ENCODE measurements around the gene SLC1A2.

The SLC1A2 gene

DNA sequence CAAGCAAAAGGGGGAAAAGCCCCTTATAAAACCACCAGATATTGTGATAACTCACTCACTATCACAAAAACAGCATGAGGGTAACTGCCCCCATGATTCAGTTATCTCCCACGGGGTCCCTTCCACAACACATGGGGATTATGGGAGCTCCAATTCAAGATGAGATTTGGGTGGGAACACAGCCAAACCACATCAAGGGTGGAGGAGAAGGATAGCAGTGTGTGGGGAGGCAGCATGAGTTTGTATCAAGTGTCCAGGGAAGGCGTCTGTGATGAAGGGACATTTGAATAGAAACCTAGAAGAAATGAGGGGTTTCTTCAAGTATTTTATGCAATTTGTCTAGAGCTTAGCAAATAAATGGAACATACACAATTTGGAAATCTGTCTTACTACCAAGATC is 98.2 kb downstream of the SLC1A2 start:
- Mint-ChIP-seq H3K27ac (peak overlapping the region in 1 of 2 donors; percentile 64), H3K27me3 (no peaks in the 10 kb centered on the region), H3K9me3 (peaks cover 0 to 6% of the 10 kb centered on the region in 2 donors), H3K4me3 (no peak overlapping the region), H3K4me1 (peaks cover 16% of the 10 kb centered on the region)
- ATAC-seq = no peak
- DNase-seq = no peak

GRCh38 chr11:35318977-35319925 is 100.1 kb downstream of the SLC1A2 start:
- ATAC-seq (peak; percentile 68), DNase-seq (no peak)
- Mint-ChIP-seq H3K4me1 (peaks cover 16% of the 10 kb centered on the region), H3K27me3 (no peaks in the 10 kb centered on the region), H3K9me3 (peaks cover 0 to 6% of the 10 kb centered on the region in 2 donors), H3K4me3 (no peak overlapping the region), H3K27ac (peak overlapping the region; percentile 28 to 92)

GRCh38 chr11:35318309-35318708 is 101.0 kb downstream of the SLC1A2 start:
- no peak for DNase-seq
- no peak for ATAC-seq
- Mint-ChIP-seq H3K4me1 (peaks cover 16% of the 10 kb centered on the region), H3K27me3 (no peaks in the 10 kb centered on the region), H3K4me3 (no peak overlapping the region), H3K27ac (no peak overlapping the region), H3K9me3 (peaks cover 0 to 6% of the 10 kb centered on the region in 2 donors)

GRCh38 chr11:35317253-35317652 is 102.1 kb downstream of the SLC1A2 start:
- no peaks in the 10 kb centered on the region for H3K27me3 Mint-ChIP-seq
- DNase-seq (no peak), ATAC-seq (no peak)
- no peak overlapping the region for H3K27ac Mint-ChIP-seq
- H3K4me3 Mint-ChIP-seq = no peak overlapping the region
- peaks cover 16% of the 10 kb centered on the region for H3K4me1 Mint-ChIP-seq
- peaks cover 0 to 6% of the 10 kb centered on the region in 2 donors for H3K9me3 Mint-ChIP-seq

DNA sequence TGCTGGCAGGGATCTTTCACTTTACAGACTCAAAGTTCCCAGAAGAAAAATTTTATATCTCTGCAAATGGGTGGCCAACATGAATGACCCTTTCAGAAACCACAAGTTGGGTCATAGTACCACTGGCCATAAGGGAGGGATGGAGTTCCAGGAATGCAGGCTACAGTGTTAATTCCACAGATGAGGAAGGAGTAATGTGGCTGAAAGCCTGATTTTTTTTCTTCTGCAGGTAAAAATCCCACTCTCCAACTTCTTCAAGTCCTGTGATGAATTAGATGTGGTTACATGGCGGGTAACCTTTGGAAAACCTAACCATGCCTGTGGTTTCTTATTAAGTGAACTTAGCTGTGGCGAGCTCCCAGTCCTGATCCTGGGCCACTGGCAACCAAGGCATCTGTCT is 103.2 kb downstream of the SLC1A2 start:
- DNase-seq (no peak), ATAC-seq (no peak)
- Mint-ChIP-seq H3K9me3 (peaks cover 0 to 6% of the 10 kb centered on the region in 2 donors), H3K4me1 (peaks cover 15% of the 10 kb centered on the region), H3K4me3 (no peak overlapping the region), H3K27ac (no peak overlapping the region), H3K27me3 (no peaks in the 10 kb centered on the region)

- ATAC-seq = no peak
- no peak overlapping the region for H3K27ac Mint-ChIP-seq
These were observed 105.6 kb downstream of the SLC1A2 start for GRCh38 chr11:35313760-35314153.

DNA sequence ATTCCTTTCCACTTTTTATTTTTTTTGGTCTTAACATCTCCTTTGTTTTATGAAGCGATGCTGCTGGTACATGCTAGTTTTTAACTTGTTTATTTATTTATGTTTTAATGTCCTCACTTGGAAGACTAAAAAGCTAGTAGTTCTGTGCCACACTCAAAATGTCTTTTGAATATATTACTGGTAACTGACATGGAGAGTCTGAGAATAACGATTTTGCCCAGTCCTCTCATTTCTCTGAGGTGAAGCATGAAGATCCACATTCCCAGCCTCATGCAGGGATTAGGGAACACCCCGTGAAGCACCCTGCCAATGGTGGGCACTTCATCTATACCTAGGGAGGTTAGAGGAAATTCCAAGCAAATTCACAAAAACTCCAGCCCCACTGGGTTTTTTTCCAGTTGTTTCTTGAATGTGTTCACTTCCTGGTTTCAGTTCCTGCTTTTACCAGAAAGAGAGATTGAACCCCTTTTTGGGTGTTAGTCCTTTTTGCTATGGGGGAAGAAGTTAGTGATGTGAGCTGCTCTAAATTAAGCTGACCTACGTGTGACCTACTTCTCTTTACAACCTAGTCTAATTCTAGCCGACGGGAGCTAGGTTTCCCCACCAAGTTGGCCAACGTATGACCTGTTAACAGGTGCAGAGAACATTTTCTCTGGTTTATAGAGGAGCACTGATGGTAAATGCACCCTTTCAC is 106.1 kb downstream of the SLC1A2 start:
- Mint-ChIP-seq H3K4me3 (no peak overlapping the region), H3K27ac (no peak overlapping the region)

More at GRCh38 chr11:35313760-35314153, 105.6 kb downstream of the SLC1A2 start:
- Mint-ChIP-seq H3K4me1 (peaks cover 2% of the 10 kb centered on the region), H3K27me3 (no peaks in the 10 kb centered on the region), H3K4me3 (no peak overlapping the region), H3K9me3 (no peaks in the 10 kb centered on the region)
- DNase-seq = no peak

GRCh38 chr11:35311331-35311730 is 108.0 kb downstream of the SLC1A2 start:
- no peaks in the 10 kb centered on the region for H3K9me3 Mint-ChIP-seq
- no peak overlapping the region for H3K4me3 Mint-ChIP-seq
- DNase-seq = no peak
- no peaks in the 10 kb centered on the region for H3K4me1 Mint-ChIP-seq
- H3K27me3 Mint-ChIP-seq = no peaks in the 10 kb centered on the region
- H3K27ac Mint-ChIP-seq = no peak overlapping the region
- ATAC-seq = no peak

More for the DNA sequence above, 106.1 kb downstream of the SLC1A2 start:
- ATAC-seq (no peak), DNase-seq (no peak)
- Mint-ChIP-seq H3K4me1 (no peaks in the 10 kb centered on the region), H3K9me3 (no peaks in the 10 kb centered on the region), H3K27me3 (no peaks in the 10 kb centered on the region)

DNA sequence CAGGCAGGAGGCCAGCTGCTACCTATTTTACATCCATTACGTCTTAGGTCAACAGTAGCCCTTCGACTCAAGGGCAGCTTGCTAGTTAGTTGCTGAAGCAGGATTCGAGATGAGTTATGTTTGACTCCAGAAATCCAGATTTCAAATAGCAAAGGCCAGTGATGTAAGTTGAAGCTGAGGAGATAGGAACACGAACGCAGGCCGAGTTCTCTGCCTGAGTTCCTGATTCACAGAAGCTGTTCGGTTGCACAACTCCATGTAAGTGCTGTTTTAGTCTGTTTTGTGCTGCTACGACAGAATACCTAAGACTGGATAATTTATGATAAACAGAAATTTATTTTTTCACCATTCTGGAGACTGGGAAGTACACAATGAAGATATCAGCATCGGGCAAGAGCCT is 111.2 kb downstream of the SLC1A2 start:
- H3K4me3 Mint-ChIP-seq = no peak overlapping the region
- no peak overlapping the region for H3K27ac Mint-ChIP-seq
- DNase-seq (no peak), ATAC-seq (no peak)
- H3K27me3 Mint-ChIP-seq = no peaks in the 10 kb centered on the region
- H3K9me3 Mint-ChIP-seq = no peaks in the 10 kb centered on the region
- H3K4me1 Mint-ChIP-seq = peaks cover 22% of the 10 kb centered on the region

DNA sequence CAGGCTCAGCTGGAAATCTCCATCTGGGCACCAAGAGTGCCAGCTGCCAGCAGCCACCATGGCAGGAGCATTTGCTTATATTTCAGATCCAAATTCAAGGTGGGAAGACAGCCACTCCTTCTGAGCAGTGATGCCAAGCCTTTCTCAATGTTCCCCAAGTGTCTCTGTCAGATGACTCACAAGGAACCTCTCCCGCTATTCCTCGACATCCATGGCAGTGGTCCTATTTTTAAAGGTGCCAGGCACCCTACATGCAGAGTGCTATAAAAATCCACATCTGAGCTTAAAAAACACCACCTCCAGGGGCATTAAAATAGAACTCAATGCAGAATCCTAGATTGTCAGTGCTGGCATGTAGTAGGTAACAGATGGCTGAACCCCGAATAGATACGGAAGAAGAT is 112.1 kb downstream of the SLC1A2 start:
- Mint-ChIP-seq H3K4me3 (no peak overlapping the region), H3K9me3 (no peaks in the 10 kb centered on the region), H3K4me1 (peaks cover 22% of the 10 kb centered on the region), H3K27me3 (no peaks in the 10 kb centered on the region), H3K27ac (peak overlapping the region in 1 of 2 donors; percentile 24)
- DNase-seq (no peak), ATAC-seq (no peak)

DNA sequence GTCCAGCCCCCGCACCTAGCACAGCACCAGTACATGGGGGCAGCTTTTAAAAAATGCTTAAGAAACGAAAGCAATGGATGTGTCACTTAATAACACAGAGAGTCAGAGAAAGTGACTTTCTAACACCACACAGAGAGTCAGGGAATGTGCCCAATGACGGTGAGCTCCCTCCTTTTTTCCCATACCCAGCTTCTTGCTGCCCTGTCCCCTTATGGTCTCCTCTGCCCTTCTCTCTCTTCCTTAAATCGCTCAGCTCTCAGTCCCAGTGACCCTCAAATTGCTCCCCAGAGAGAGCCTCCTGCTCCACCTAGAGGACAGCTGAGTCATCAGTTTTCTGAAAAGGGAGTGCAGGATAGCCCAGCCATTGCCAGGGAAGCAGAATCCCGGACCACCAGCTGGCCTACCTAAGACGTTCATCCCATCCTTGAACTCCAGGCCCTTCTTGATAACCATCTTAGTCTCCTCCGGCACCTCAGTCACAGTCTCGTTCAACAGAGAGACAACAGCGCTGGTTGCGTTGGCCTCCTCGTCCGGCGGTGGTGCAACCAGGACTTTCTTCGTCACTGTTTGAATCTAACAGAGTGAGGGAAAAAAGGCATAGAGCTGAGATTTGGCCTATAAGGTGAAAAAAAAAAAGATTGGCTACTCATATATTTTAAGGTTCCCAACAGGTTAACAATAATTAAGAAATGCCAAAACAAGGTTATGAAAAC is 113.5 kb downstream of the SLC1A2 start:
- Mint-ChIP-seq H3K27me3 (no peaks in the 10 kb centered on the region), H3K4me3 (peak overlapping the region; percentile 4 to 72), H3K9me3 (no peaks in the 10 kb centered on the region), H3K27ac (peak overlapping the region; percentile 4 to 57), H3K4me1 (peaks cover 22% of the 10 kb centered on the region)
- ATAC-seq (peak; percentile 70), DNase-seq (peak in 1 of 2 donors; percentile 33)

GRCh38 chr11:35304900-35305460 is 114.4 kb downstream of the SLC1A2 start:
- H3K27me3 Mint-ChIP-seq = no peaks in the 10 kb centered on the region
- DNase-seq (no peak), ATAC-seq (no peak)
- H3K27ac Mint-ChIP-seq = no peak overlapping the region
- H3K4me1 Mint-ChIP-seq = peaks cover 22% of the 10 kb centered on the region
- peak overlapping the region in 1 of 2 donors; percentile 72 for H3K4me3 Mint-ChIP-seq
- no peaks in the 10 kb centered on the region for H3K9me3 Mint-ChIP-seq

GRCh38 chr11:35304386-35304775 is 115.0 kb downstream of the SLC1A2 start:
- peaks cover 22% of the 10 kb centered on the region for H3K4me1 Mint-ChIP-seq
- H3K27ac Mint-ChIP-seq = no peak overlapping the region
- no peaks in the 10 kb centered on the region for H3K9me3 Mint-ChIP-seq
- ATAC-seq (peak; percentile 39), DNase-seq (no peak)
- no peak overlapping the region for H3K4me3 Mint-ChIP-seq
- H3K27me3 Mint-ChIP-seq = no peaks in the 10 kb centered on the region

DNA sequence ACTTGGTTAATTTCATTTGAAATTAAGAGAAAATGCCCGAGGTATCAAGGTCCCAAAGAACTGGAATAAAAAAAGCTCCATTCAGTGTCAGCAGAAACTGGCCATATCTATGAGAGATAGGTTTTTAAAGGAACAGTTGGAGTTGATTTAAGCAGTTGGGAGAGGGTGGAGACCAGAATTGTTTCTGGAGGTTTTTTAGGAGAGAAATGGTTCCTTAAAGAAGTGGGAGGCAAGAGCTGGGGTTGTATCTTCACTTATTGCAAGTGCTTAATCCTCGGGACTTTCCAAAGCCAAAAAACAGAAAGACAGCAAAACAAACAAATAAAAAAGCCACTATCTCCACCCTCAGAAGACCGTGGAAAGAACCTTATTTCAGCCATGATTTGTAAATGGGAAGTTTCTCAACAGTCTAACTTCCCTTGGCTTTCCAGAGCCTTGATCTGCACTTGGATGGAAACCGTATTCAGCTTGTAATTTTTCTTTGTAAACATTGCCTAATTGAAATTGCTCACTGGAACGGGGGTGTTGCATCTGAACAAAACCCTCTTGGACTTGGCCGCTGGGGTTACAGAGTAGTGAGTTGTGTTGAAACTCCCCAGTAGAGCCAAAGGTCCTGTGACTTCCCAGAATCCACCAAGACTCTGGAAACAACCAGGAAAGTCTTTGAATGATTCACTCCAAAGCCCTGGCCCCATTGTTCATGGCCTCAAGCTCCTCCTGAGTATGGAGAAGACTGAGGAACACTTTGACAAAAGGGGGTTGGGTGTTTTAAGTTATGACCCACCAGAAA is 115.6 kb downstream of the SLC1A2 start:
- H3K4me3 Mint-ChIP-seq = no peak overlapping the region
- ATAC-seq = no peak
- peaks cover 22% of the 10 kb centered on the region for H3K4me1 Mint-ChIP-seq
- DNase-seq = no peak
- no peaks in the 10 kb centered on the region for H3K27me3 Mint-ChIP-seq
- H3K9me3 Mint-ChIP-seq = no peaks in the 10 kb centered on the region
- no peak overlapping the region for H3K27ac Mint-ChIP-seq

DNA sequence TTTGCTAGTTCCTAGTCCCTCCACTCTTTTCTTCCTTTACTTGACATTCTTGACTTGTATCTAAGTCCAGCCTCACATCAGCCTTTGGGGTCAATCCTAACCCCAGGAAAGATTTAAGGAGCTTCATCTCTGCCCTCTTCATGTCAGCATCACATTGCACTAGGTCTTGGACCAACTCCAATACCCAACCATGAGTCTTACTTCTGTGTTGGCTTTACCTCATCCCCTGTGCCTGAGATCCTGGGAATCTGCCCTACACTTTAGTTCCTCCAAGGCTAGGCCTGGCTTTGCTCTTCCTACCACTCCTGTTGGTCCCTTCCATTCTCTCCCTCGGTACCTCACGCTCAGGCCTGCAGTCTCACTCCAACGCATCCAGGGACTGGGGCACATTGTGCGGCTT is 117.0 kb downstream of the SLC1A2 start:
- Mint-ChIP-seq H3K4me3 (no peak overlapping the region), H3K27me3 (peaks cover 3% of the 10 kb centered on the region)
- DNase-seq = no peak

More for the DNA sequence above, 117.0 kb downstream of the SLC1A2 start:
- Mint-ChIP-seq H3K4me1 (peaks cover 22% of the 10 kb centered on the region), H3K9me3 (no peaks in the 10 kb centered on the region), H3K27ac (no peak overlapping the region)
- ATAC-seq = no peak

Data from stimulated activated naive CD8-positive, alpha-beta T cell treated with anti-CD3 and anti-CD28 coated beads, Interleukin-15, amount 100 ng/mL, for 72 hours (primary cell).